HCT116 (cell line): Measurements from ENCODE around the gene DVL2. TPM values are rescaled to one million over a fixed set of nuclear protein-coding genes. Genes with fewer than 3 reads are reported as not detected.

ENCODE experiments used
- ATAC-seq: fragments of 200-7000 bp; cut with Tn5 transposase; 2 replicates; pipeline ENCODE4 v1.9.1; 2020; ENCODE audit warnings: mild to moderate bottlenecking, moderate library complexity
- BruUV-seq: library from RNA; stranded (reverse); fragments of 400-500 nt; replicated peaks from 2 replicates; lab custom pipeline; 2021; lab: Mats Ljungman, UMichigan
- CTCF ChIA-PET: fragments of 300-600 bp; sonication (Branson Sonifier 250); formaldehyde crosslinking; loops from one replicate; lab custom pipeline; 2021; ENCODE audit warnings: antibody characterized with exemption; lab: Charles Lee
- POLR2A ChIA-PET: fragments of 300-600, 350-600 bp; sonication (Branson Sonifier 250); formaldehyde crosslinking; loops from one replicate; lab custom pipeline; 2021; ENCODE audit warnings: antibody characterized with exemption; lab: Charles Lee
- RAD21 ChIA-PET, 2 experiments: fragments of 300-600 bp; sonication (Branson Sonifier 250); formaldehyde crosslinking; loops; one replicate each; lab custom pipeline; 2023; ENCODE audit warnings: low total read pairs in 2 of 2; ENCODE audit not compliant: uncharacterized antibody in 2 of 2, unreplicated experiment in 2 of 2, low non-redundant PET in 1 of 2; lab: Charles Lee
- DNase-seq: peaks from one replicate; pipeline ENCODE4 v3.0.0-alpha.2; 2010; ENCODE audit warnings: low read depth, low spot score
- H2AFZ ChIP-seq: fragments of 200-600 bp; shearing (Covaris generic), sonication (generic); 2 replicates; pipeline ENCODE4 v1.6.1; 2017; ENCODE audit warnings: low read depth, mixed run types, mixed read lengths, antibody characterized with exemption, low read length; ENCODE audit not compliant: poor library complexity, severe bottlenecking
- H3K27ac ChIP-seq: 2 replicates; pipeline ENCODE4 v1.5.1; 2012; ENCODE audit warnings: low read depth, low read length
- H3K27me3 ChIP-seq: fragments of 200-600 bp; sonication (generic); 2 replicates; pipeline ENCODE4 v1.6.1; 2016; ENCODE audit warnings: mixed run types, low read length, mixed read lengths; ENCODE audit not compliant: insufficient read depth
- H3K36me3 ChIP-seq, 2 experiments: fragments of 200-500 bp in 1 of 2; fragments of 200-600 bp in 1 of 2; sonication (Bioruptor generic) in 1 of 2; sonication (generic) in 1 of 2; 2 replicates each; pipeline versions ENCODE4 v1.5.1 to v1.6.1; 2014 to 2016; ENCODE audit warnings: low read length in 2 of 2, inconsistent platforms in 1 of 2, mixed read lengths in 1 of 2, mixed run types in 1 of 2; ENCODE audit not compliant: insufficient read depth in 2 of 2, control insufficient read depth in 1 of 2
- H3K4me1 ChIP-seq, 2 experiments: fragments of 200-600 bp in 1 of 2; sonication (generic) in 1 of 2; 2 replicates each; pipeline versions ENCODE4 v1.5.1 to v1.6.1; 2012 to 2017; ENCODE audit warnings: low read length in 2 of 2, inconsistent platforms in 1 of 2, mild to moderate bottlenecking in 1 of 2, mixed read lengths in 1 of 2, mixed run types in 1 of 2, moderate library complexity in 1 of 2; ENCODE audit not compliant: insufficient read depth in 2 of 2, control insufficient read depth in 1 of 2
- H3K4me2 ChIP-seq: fragments of 200-600 bp; sonication (generic); 2 replicates; pipeline ENCODE4 v1.6.1; 2017; ENCODE audit warnings: mixed run types, low read length, mixed read lengths
- H3K4me3 ChIP-seq, 2 experiments: fragments of 200-600 bp in 1 of 2; sonication (generic) in 1 of 2; replicated peaks in 1 of 2; 2 replicates each; pipeline ENCODE4 v1.5.1; 2011 to 2016; ENCODE audit warnings: low read length in 2 of 2, control low read depth in 1 of 2, low read depth in 1 of 2, mild to moderate bottlenecking in 1 of 2, mixed read lengths in 1 of 2, mixed run types in 1 of 2
- H3K79me2 ChIP-seq: fragments of 200-600 bp; sonication (generic); 2 replicates; pipeline ENCODE4 v1.6.1; 2017; ENCODE audit warnings: mild to moderate bottlenecking, mixed run types, low read length, moderate library complexity, mixed read lengths; ENCODE audit not compliant: insufficient read depth
- H3K9ac ChIP-seq: fragments of 200-600 bp; sonication (generic); 2 replicates; pipeline ENCODE4 v1.6.1; 2016; ENCODE audit warnings: low read length, mixed read lengths
- H3K9me2 ChIP-seq: fragments of 200-600 bp; sonication (generic), shearing (Covaris generic); 2 replicates; pipeline ENCODE4 v1.6.1; 2017; ENCODE audit warnings: mixed run types, mild to moderate bottlenecking, moderate library complexity; ENCODE audit not compliant: insufficient read depth
- H3K9me3 ChIP-seq, 2 experiments: fragments of 200-500 bp in 1 of 2; fragments of 200-600 bp in 1 of 2; sonication (Bioruptor generic) in 1 of 2; sonication (generic) in 1 of 2; 2 replicates each; pipeline ENCODE4 v1.6.1; 2014 to 2017; ENCODE audit warnings: low read length in 2 of 2, mixed read lengths in 2 of 2, inconsistent platforms in 1 of 2, low read depth in 1 of 2, mild to moderate bottlenecking in 1 of 2, mixed run types in 1 of 2, moderate library complexity in 1 of 2; ENCODE audit not compliant: control insufficient read depth in 1 of 2, insufficient read depth in 1 of 2
- H4K20me1 ChIP-seq: fragments of 200-600 bp; sonication (generic), shearing (Covaris generic); 2 replicates; pipeline ENCODE4 v1.6.1; 2017; ENCODE audit warnings: mixed run types, mild to moderate bottlenecking, moderate library complexity; ENCODE audit not compliant: insufficient read depth
- ATF3 ChIP-seq: IDR thresholded peaks from 2 replicates; pipeline ENCODE4 v1.6.1; 2012
- CEBPB ChIP-seq: IDR thresholded peaks from 2 replicates; pipeline ENCODE4 v1.6.1; 2012; ENCODE audit warnings: low read depth
- EGR1 ChIP-seq: IDR thresholded peaks from 2 replicates; pipeline ENCODE4 v1.6.1; 2012; ENCODE audit warnings: low read depth
- EZH2 ChIP-seq: fragments of 200-600 bp; sonication (generic); IDR thresholded peaks from 2 replicates; pipeline ENCODE4 v1.6.1; 2017; ENCODE audit warnings: antibody characterized with exemption, mixed run types
- JUND ChIP-seq: IDR thresholded peaks from 2 replicates; pipeline ENCODE4 v1.6.1; 2012
- SIN3A ChIP-seq: IDR thresholded peaks from 2 replicates; pipeline ENCODE4 v1.6.1; 2012; ENCODE audit warnings: low read depth
- TCF7L2 ChIP-seq: IDR thresholded peaks from 2 replicates; pipeline ENCODE4 v1.7.0; 2011; ENCODE audit warnings: borderline replicate concordance, inconsistent platforms; ENCODE audit not compliant: insufficient read depth, insufficient read length; ENCODE audit errors: extremely low read depth
- YY1 ChIP-seq: IDR thresholded peaks from 2 replicates; pipeline ENCODE4 v1.6.1; 2011; ENCODE audit warnings: low read length, low read depth, moderate library complexity, mild to moderate bottlenecking; ENCODE audit not compliant: insufficient replicate concordance; ENCODE audit errors: extremely low read depth
- ZBTB33 ChIP-seq: IDR thresholded peaks from 2 replicates; pipeline ENCODE4 v1.6.1; 2011; ENCODE audit warnings: mild to moderate bottlenecking, low read length, moderate library complexity; ENCODE audit not compliant: insufficient replicate concordance; ENCODE audit errors: extremely low read depth
- ZFX ChIP-seq: fragments of 450-650 bp; IDR thresholded peaks from 2 replicates; pipeline ENCODE4 v1.6.1; 2017
- intact Hi-C: fragments of 100-400 bp; cut with micrococcal nuclease; formaldehyde crosslinking; loops from 2 replicates; pipeline ENCODE4 v1.10.0; 2022
- total RNA-seq: library from RNA; stranded (reverse); gene quantifications from one replicate; pipeline ENCODE4 v1.2.1, GENCODE V29; 2021; ENCODE audit not compliant: unreplicated experiment

Gene DVL2
- total RNA-seq, 1 experiment from 2014 or later = 69.7 TPM

- TF ChIP-seq TCF7L2 (peak; percentile 89), ZBTB33 (peak; percentile 62)
These were observed at the start of gene DVL2 (continued) for GRCh38 chr17:7234083-7234951.

GRCh38 chr17:7283471-7284216, 49.3 kb upstream of the DVL2 start:
- peaks cover 13 to 34% of the 10 kb centered on the region in 2 experiments for H3K4me1 ChIP-seq
- DNase-seq = no peak
- CTCF ChIA-PET = interaction anchor here (1.2 kb wide), 1 partner anchor 13 kb away, joined by 3 read pairs; no protein-coding TSS in a partner anchor
- BruUV-seq = no TSS peak
- H3K9ac ChIP-seq = no peak overlapping the region
- H3K79me2 ChIP-seq = no peaks in the 10 kb centered on the region
- no peaks in the 10 kb centered on the region for H4K20me1 ChIP-seq
- H3K4me2 ChIP-seq = no peak overlapping the region
- no peaks in the 10 kb centered on the region for H3K9me3 ChIP-seq
- H3K27me3 ChIP-seq = no peaks in the 10 kb centered on the region
- no peaks in the 10 kb centered on the region for H3K36me3 ChIP-seq
- RAD21 ChIA-PET = no interaction called here
- H3K4me3 ChIP-seq = no peak overlapping the region
- no peak overlapping the region; the same call in 1 of the 2 replicates for H3K27ac ChIP-seq
- no peaks in the 10 kb centered on the region for H3K9me2 ChIP-seq
- intact Hi-C loops = no loop called here
- TF ChIP-seq JUND (no peak), ATF3 (no peak), ZBTB33 (no peak), EGR1 (no peak), EZH2 (no peak), SIN3A (no peak), ZFX (no peak), YY1 (no peak), CEBPB (no peak)
- TF ChIP-seq, all 23 proteins: peak for 0
- H2AFZ ChIP-seq = no peak overlapping the region
- no peak for ATAC-seq
- POLR2A ChIA-PET = interaction anchor here (0.9 kb wide), 1 partner anchor 18 kb away, joined by 3 read pairs; no protein-coding TSS in a partner anchor
